ENCODE results near the gene F3.

DNA sequence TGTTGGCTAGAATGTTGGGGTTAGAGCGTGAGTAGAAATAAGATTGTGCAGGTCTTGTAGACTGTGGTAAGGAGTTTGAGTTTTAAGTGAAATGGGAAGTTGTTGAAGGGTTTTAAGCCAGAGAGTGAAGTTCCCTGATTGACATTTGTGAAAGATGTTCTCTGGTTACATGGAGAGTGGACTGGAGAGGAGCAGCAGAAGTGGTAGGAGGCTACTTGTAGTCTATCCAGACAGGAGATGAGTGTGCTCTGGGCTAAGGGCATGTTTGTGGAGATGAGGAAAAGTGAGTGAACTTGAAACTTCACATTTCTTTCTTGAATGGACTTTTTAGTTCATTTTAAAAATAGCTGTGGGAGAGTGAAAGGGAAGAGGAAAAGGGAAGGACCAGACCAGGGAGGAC lies 37.0 kb downstream of the F3 start:
- TF ChIP-seq CTCF (IDR thresholded peaks at IDR 0.05; ENCODE audit: insufficient read depth, low read length) (no peak), SPI1 (IDR thresholded peaks at IDR 0.05; ENCODE audit: borderline replicate concordance, low read depth) (no peak)

Measured in HL-60 (cell line).